SH-SY5Y (cell line): Measurements from ENCODE around the gene EMILIN1.

Experiments used
- GATA2 ChIP-seq: IDR thresholded peaks from 2 replicates; pipeline ENCODE4 v1.6.1; 2011; ENCODE audit warnings: mild to moderate bottlenecking, low read depth, low read length
- GATA3 ChIP-seq: IDR thresholded peaks from 2 replicates; pipeline ENCODE4 v1.6.1; 2011; ENCODE audit warnings: low read depth, mild to moderate bottlenecking, low read length, moderate library complexity

The EMILIN1 gene

GRCh38 chr2:27078267-27079194 is at the start of gene EMILIN1:
Gene EMILIN1, plus strand, starts transcription at chr2:27078615. Its CDS starts 451 bp downstream, at chr2:27079066.
- no peak for TF ChIP-seq GATA3

- TF ChIP-seq GATA2 (no peak), GATA3 (no peak)
These were observed 49.4 kb upstream of the EMILIN1 start for GRCh38 chr2:27029051-27029450.

DNA sequence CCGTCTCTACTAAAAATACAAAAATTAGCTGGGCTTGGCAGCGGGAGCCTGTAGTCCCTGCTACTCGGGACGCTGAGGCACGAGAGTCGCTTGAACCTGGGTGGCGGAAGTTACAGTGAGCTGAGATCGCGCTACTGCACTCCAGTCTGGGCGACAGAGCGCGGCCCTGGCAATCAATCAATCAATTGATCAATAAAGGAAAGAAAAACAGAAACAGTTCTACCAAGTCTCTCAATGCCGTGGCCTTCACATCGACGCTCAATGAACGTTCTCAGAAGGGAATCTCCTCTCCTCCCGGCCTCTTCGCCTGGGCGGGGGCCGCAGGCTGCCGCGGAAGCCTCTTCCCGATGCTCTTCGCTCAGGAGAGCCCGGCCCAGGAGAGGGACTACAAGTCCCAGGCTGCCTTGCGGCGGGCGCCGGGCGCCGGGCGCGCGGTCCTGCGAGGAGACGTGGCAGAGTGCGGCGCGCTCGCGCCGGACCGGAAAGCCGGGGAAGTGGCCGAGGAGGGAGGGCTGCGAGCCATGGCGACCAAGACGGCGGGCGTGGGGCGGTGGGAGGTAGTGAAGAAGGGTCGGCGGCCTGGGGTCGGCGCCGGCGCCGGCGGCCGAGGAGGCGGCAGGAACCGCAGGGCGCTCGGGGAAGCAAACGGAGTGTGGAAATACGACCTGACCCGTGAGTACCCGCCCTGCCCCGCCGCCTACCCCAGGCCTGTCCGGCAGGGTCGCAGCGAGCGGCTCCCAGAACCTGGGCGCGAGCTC is 45.7 kb upstream of the EMILIN1 start, which contains the start of gene TMEM214:
Gene TMEM214 (plus strand): TSS at position 471 of the 758 bp plus-strand sequence. CDS start 51 bp downstream, at position 522.
- no peak; the same call in 1 of the 2 replicates for TF ChIP-seq GATA2

- TF ChIP-seq GATA3: no peak
- no peak for TF ChIP-seq GATA2
These were observed 45.1 kb upstream of the EMILIN1 start for GRCh38 chr2:27033253-27033852.

DNA sequence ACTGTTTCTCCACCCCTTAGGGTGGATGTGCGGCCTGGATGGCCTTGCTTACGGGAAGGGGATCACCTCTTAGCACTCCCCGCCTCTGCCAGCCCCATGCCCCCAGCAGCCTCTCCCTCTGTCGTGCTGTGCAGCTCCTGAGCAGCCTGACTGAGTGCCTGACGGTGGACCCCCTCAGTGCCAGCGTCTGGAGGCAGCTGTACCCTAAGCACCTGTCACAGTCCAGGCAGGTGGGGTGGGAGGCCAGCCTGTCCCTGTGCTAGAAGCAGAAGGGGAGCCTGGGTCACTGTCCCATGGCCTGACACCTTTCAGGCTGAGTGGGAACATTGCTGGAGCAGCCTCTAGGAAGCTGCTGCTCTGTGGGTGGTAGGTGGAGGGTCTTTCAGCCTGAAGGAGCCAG is 40.4 kb upstream of the EMILIN1 start:
- no peak for TF ChIP-seq GATA3
- no peak for TF ChIP-seq GATA2

- no peak for TF ChIP-seq GATA2
These were observed 39.6 kb upstream of the EMILIN1 start for GRCh38 chr2:27038631-27039339.

DNA sequence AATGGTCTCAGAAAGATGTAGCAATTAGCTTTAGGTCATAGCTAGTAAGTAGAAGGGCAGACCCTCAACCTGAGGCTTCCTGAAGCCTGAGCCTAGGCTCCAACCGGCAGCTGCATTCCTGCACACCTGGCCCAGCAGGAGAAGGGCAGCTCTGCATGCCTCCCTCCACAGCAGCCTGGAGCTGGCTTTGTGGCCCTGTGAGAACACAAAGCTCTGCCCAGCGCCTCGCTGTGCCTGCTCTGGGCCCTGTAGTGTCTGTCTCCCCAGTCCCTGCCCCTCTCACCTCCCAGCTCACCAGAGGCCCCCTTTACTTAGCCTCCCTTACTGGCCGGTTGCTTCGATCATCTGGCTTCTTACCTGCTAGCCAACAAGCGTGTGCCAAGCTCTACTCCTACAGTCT is 39.0 kb upstream of the EMILIN1 start:
- TF ChIP-seq GATA2 (no peak), GATA3 (no peak)

DNA sequence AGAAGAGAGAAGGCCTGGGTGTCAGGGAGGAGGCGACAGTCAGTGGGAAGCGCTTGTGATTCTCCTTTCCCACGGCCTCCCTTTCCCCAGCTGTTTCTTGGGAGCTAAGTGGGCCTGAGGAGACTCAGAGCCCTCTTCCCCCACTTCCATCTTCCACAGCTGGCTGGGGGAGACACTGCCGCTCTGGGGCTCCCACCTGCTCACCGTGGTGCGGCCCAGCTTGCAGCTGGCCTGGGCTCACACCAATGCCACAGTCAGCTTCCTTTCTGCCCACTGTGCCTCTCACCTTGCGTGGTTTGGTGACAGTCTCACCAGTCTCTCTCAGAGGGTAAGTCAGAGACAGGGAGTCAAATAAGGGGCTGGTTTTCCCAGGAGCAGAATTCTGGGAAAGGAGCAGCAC is 38.5 kb upstream of the EMILIN1 start:
- TF ChIP-seq GATA2 (no peak), GATA3 (no peak)

- TF ChIP-seq GATA2 (no peak), GATA3 (no peak)
These were observed 38.1 kb upstream of the EMILIN1 start for GRCh38 chr2:27040282-27040681.

- TF ChIP-seq GATA3 (no peak), GATA2 (no peak)
These were observed 36.7 kb upstream of the EMILIN1 start for GRCh38 chr2:27041752-27042151.

DNA sequence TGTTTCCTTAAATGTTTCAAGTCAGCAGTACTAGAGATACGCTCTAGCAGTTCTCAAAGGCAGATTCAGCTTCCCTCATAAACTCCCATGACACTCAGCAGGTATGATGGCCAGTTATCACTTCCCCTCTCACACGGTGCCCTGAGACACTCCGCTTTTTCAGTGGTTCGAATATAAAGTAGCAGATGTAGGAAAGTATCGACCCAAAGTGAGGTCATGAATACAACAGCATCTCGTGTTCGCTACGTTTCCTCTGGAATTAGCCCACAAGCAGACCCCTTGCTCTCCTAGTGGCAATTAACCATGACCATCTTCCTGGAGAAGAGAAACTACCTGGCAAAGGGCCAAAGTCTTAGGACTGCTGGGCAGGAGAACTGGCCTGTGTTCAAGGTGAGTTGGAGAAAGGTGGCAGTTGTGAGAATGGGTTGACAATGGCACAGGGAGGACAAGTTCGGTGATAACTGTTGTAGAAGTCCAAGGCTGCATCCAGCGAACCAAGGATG is 36.2 kb upstream of the EMILIN1 start:
- TF ChIP-seq GATA2: no peak
- TF ChIP-seq GATA3: no peak

DNA sequence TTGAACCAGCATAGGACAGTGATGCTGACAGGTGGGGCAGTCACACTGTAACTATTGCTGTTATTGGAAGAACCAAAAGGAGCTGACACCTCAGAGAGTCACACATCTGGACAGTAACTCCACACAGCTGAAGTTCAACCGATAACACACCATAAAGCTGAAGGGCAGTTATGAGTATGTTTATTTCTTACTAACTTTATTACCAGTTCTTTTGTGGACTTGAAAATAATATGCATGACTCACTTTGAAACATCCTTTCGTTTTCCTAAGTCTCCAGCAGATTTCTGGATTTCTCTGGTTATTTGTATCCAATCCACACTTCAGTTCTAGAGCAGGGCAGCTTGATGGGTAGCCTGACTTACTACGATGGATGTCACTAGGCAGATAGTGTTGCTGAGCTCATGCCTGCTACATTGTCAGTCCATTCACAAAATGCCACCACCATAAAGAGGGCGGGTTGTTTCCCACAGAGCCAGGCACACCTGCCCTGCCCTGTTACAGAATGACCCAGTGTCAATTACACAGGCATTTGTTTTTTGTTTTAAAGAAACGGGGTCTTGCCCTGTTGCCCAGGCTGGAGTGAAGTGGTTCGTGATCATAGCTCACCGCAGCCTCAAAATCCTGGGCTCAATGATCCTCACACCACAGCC is 35.3 kb upstream of the EMILIN1 start:
- TF ChIP-seq GATA3: no peak
- no peak for TF ChIP-seq GATA2
